Retinal pigment epithelial cell (primary cell): ENCODE measurements around the gene RPL23.

ENCODE experiments used
- DNase-seq: peaks from one replicate; pipeline ENCODE4 v3.0.0-alpha.2; 2010; ENCODE audit warnings: low read depth
- H3K4me3 ChIP-seq: 2 replicates; pipeline ENCODE4 v1.5.1; 2011; ENCODE audit warnings: mild to moderate bottlenecking, low read length, control low read depth, moderate library complexity
- CTCF ChIP-seq: conservative IDR thresholded peaks from 2 replicates; pipeline ENCODE4 v1.5.1; 2011; ENCODE audit warnings: low read depth, low read length, control low read depth, inconsistent platforms

The RPL23 gene

GRCh38 chr17:38897176-38897575 is 43.7 kb upstream of the RPL23 start:
- TF ChIP-seq CTCF = no peak
- no peak overlapping the region for H3K4me3 ChIP-seq
- no peak for DNase-seq

- H3K4me3 ChIP-seq = no peak overlapping the region
- TF ChIP-seq CTCF = no peak
- peak; percentile 71 for DNase-seq
Observed at GRCh38 chr17:38896346-38896954, 42.9 kb upstream of the RPL23 start.

DNA sequence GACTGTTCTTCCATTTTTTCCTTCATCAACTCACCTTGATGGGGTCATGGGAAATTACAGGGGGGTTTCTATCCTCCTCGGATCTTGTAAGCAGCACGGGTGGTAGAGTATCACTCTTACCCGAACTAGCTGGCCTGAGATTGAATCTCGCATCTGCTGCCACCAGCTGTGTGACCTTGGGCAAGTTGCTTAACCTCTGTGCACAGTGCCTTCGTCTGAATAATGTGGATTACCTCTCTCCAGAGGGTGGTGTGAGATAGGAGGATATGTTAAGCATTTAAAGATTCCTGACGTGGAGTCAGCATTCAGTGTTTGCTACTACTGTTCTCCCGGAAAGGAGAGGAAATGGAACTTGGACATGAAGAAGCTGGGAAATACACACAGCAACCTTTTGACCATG is 40.8 kb upstream of the RPL23 start:
- no peak for TF ChIP-seq CTCF
- no peak for DNase-seq
- H3K4me3 ChIP-seq = no peak overlapping the region

DNA sequence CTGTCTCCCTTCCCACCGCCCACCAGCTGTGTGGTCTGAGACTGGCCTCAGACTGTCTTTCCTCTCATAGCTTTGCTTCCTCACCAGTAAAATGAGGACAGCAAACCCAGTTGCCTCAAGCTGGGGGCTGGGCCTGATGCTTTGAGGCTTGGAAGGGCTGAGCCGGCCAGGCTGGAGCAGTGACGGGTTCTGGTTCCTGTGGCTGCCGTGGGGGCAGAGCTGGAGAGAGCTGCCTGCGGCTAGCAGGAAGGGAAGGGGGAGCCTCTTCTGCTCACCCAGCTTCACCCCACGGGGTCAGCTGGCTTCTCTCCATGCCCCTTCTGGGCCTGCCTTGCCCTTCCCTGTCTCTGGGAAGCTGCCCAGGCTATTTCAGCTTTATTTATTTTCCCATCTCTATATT is 40.1 kb upstream of the RPL23 start:
- no peak overlapping the region for H3K4me3 ChIP-seq
- no peak for TF ChIP-seq CTCF
- DNase-seq = no peak

- DNase-seq = no peak
- H3K4me3 ChIP-seq = no peak overlapping the region
Observed at GRCh38 chr17:38893113-38893512, 39.6 kb upstream of the RPL23 start.

GRCh38 chr17:38892620-38893019 is 39.1 kb upstream of the RPL23 start:
- DNase-seq = no peak
- no peak overlapping the region for H3K4me3 ChIP-seq
- TF ChIP-seq CTCF = no peak

More at GRCh38 chr17:38893113-38893512, 39.6 kb upstream of the RPL23 start:
- TF ChIP-seq CTCF = no peak

DNA sequence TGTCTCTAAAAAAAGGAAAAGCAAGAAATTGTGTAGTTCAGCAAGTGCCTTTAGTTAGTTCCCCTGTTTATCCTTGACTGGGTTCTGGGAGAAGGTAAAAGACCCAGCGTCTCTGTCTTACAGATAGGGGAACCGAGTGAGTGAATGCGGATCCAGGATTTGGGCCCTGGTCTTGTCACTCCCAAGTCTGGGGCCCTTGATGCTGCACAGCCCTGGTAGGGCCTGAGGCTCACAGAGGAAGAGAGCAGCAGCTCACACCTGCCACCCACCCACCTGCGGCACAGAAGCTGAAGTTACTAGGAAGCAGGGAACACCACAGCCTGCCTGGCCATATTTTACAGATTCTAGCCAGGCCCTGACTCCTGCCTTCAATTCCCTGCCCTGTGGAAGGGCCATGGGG is 38.6 kb upstream of the RPL23 start:
- H3K4me3 ChIP-seq = no peak overlapping the region
- no peak for TF ChIP-seq CTCF
- no peak for DNase-seq
